Myocyte (in vitro differentiated cells): ENCODE data around the gene RAB6C. TPM values are rescaled to one million over a fixed set of nuclear protein-coding genes. Genes with fewer than 3 reads are reported as not detected.
"Not testable (repeated sequence)": the region's sequence is repeated elsewhere in the genome, so short reads cannot be mapped to it uniquely, and the experiment has no call there.

Experiments used
- DNase-seq: peaks from one replicate; pipeline ENCODE4 v3.0.0-alpha.2; 2012; ENCODE audit warnings: low read depth
- polyA plus RNA-seq: library from polyadenylated mRNA; unstranded; fragments of >200 nt; gene quantifications from one replicate; pipeline ENCODE4 v1.2.1, GENCODE V29; 2012; ENCODE audit warnings: missing spikeins
- total RNA-seq: library from RNA; depleted of rRNA; stranded (reverse); fragments of >200 nt; gene quantifications from 2 replicates; pipeline ENCODE4 v1.2.3, GENCODE V29; 2014

The RAB6C gene
- not detected in 2 replicates for total RNA-seq
- polyA plus RNA-seq: not detected

GRCh38 chr2:129979629-129980155, at the start of gene RAB6C:
RAB6C (plus strand) TSS chr2:129979666; CDS start chr2:129980116, 450 bp downstream.
- DNase-seq: not testable (repeated sequence)

- DNase-seq: no peak
Observed at GRCh38 chr2:129930451-129930850, 49.0 kb upstream of the RAB6C start.

GRCh38 chr2:129933387-129933786, 46.1 kb upstream of the RAB6C start:
- DNase-seq: not testable (repeated sequence)

- DNase-seq: no peak
Observed at GRCh38 chr2:129934044-129934822, 45.2 kb upstream of the RAB6C start.

- DNase-seq: no peak
Observed at GRCh38 chr2:129935118-129935517, 44.3 kb upstream of the RAB6C start.

GRCh38 chr2:129936334-129936934, 43.0 kb upstream of the RAB6C start:
- no peak for DNase-seq

- not testable (repeated sequence) for DNase-seq
Observed at GRCh38 chr2:129938850-129939471, 40.5 kb upstream of the RAB6C start.

- DNase-seq: not testable (repeated sequence)
Observed at GRCh38 chr2:129943456-129943855, 36.0 kb upstream of the RAB6C start.

GRCh38 chr2:129945557-129945956, 33.9 kb upstream of the RAB6C start:
- DNase-seq: no peak

GRCh38 chr2:129947712-129948111, 31.8 kb upstream of the RAB6C start:
- not testable (repeated sequence) for DNase-seq

- not testable (repeated sequence) for DNase-seq
Observed at GRCh38 chr2:129956171-129956570, 23.3 kb upstream of the RAB6C start.

- DNase-seq: no peak
Observed at GRCh38 chr2:129957891-129958290, 21.6 kb upstream of the RAB6C start.

GRCh38 chr2:129958736-129959135, 20.7 kb upstream of the RAB6C start:
- DNase-seq: not testable (repeated sequence)

GRCh38 chr2:129968605-129969004, 10.9 kb upstream of the RAB6C start:
- DNase-seq: not testable (repeated sequence)

GRCh38 chr2:129975016-129975774, 4.3 kb upstream of the RAB6C start:
- no peak for DNase-seq

GRCh38 chr2:129976969-129977368, 2.5 kb upstream of the RAB6C start:
- DNase-seq: not testable (repeated sequence)

- DNase-seq: no peak
Observed at GRCh38 chr2:129977986-129978385, 1.5 kb upstream of the RAB6C start.

- DNase-seq: not testable (repeated sequence)
Observed at GRCh38 chr2:129980246-129980645, 780 bp downstream of the RAB6C start.

GRCh38 chr2:129981689-129982088, 2.2 kb downstream of the RAB6C start:
- DNase-seq: not testable (repeated sequence)

GRCh38 chr2:129984426-129984825, 5.0 kb downstream of the RAB6C start:
- no peak for DNase-seq

GRCh38 chr2:129992415-129993006, 13.0 kb downstream of the RAB6C start:
- not testable (repeated sequence) for DNase-seq
